HL-60/S4 (cell line): Measurements from ENCODE around the gene S100A2.
"Not testable (repeated sequence)": the region's sequence is repeated elsewhere in the genome, so short reads cannot be mapped to it uniquely, and the experiment has no call there.

Experiments
- in situ Hi-C: fragments of 300-500 bp; cut with MboI; formaldehyde crosslinking; loops from 2 replicates; pipeline ENCODE4 v1.14.3; 2022; ENCODE audit warnings: low sequenced_read_pairs

S100A2 gene

DNA sequence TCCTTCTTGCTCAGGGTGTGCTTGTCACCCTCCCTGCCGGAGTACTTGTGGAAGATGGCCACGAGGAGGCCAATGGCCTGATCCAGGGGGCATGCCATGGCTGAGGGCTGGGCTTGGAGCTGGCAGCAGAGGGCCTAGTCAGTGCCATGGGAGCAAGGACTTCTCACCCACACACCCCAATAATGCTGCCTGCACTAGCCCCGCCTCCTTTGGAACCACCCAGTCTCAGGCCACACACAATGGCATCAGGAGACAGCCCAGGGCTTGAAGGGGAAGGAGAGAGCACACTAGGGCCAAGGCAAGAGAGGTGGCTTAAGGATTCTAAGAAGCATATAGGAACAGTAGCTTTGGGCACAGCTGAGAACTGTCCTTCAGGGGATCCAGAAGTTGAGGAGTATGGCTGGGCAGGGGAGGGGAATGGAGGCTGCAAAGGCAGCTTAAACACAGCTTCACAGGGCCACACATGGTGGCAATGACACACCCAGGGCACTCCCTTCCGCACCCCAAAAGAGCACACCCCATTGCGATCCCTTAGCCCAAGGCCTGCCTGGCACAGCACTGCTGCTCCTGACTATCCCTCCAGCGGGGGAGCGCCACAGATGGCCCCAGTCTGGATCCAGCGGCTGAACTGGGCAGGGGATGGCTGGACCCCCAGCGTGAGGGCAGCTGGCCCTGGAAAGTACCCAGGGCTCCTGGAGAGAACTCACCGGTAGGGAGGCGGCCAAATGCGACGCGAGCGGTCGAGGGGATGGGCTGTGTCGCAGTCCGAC, 30.2 kb downstream of the S100A2 start, which contains the start of gene S100A6:
Gene S100A6 (minus strand): TSS at position 750 of the 770 bp plus-strand sequence. CDS start 652 bp downstream, at position 98.
- in situ Hi-C loops = no loop called here

DNA sequence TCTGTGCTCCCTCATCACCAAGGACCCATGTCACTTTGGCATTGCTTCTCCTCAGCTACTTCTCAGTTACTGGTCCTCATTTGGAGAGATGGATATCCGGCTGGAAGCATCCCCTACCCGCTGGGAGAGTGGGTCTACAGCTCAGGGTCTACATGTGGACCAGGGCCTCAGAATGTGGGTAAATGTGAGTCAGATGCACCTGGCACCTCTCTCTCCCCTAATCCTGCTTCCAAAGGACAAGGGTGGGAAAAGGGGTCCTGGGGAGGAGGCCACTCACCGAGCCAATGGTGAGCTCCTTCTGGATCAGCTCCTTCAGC, 30.8 kb downstream of the S100A2 start:
- in situ Hi-C loops = loop anchor here (5.0 kb wide), 1 partner anchor 32 kb away; the partner anchor contains the start of gene S100A2

DNA sequence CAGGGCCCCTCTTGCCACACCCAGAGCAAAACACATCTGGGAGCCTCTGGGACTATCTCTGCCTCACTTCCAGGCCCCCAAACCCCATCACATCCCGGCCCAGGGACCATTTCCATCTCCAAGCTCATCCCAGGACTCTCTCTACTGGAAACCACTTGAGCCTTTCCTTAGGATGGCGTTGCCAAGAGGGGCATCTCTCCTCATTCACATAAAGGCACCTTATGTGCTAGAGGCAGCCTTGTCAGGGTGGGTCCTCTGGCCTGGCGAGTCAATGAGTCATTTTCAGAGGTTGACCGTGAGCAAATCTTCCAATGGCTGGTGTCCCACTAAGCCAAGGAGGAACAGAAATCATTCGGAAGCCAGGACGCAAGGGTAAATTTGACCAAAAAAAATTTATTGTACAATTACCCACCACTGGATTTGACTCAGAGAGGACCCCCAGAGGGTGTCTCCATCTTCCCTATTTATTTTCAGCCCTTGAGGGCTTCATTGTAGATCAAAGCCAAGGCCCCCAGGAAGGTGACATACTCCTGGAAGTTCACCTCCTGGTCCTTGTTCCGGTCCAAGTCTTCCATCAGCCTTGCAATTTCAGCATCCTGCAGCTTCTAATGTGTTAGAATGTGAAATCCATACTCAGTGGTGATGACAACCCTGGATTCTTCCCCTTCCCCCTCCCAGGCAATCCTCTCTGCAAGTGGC, 31.3 kb downstream of the S100A2 start:
- in situ Hi-C loops = loop anchor here (5.0 kb wide), 1 partner anchor 33 kb away; the partner anchor contains the start of gene S100A2

DNA sequence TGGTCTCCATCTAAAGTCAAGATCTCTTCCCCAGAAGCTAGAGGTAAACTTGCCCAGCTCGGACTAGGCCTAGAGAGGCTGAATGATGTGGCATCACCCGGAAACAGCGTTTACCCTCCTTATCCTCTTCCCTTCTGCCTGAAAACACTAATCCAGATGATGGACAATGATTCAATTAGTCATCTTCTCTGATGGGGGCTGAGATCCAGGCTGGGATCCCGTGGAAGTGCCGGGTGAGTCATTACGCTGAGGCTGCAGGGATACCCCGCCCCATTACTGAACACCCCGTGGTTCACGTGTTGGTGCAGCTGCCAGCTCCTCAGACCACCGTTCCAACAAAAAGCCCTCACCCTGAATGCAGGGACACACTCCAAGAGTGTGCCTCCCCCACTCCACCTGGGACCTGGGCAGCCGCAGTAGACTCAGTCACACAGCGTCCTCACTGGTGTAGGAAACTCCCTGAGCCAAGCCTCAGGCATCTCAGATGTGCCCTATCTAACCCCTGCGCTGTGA, 31.9 kb downstream of the S100A2 start:
- in situ Hi-C loops = loop anchor here (5.0 kb wide), 1 partner anchor 34 kb away; the partner anchor contains the start of gene S100A2

DNA sequence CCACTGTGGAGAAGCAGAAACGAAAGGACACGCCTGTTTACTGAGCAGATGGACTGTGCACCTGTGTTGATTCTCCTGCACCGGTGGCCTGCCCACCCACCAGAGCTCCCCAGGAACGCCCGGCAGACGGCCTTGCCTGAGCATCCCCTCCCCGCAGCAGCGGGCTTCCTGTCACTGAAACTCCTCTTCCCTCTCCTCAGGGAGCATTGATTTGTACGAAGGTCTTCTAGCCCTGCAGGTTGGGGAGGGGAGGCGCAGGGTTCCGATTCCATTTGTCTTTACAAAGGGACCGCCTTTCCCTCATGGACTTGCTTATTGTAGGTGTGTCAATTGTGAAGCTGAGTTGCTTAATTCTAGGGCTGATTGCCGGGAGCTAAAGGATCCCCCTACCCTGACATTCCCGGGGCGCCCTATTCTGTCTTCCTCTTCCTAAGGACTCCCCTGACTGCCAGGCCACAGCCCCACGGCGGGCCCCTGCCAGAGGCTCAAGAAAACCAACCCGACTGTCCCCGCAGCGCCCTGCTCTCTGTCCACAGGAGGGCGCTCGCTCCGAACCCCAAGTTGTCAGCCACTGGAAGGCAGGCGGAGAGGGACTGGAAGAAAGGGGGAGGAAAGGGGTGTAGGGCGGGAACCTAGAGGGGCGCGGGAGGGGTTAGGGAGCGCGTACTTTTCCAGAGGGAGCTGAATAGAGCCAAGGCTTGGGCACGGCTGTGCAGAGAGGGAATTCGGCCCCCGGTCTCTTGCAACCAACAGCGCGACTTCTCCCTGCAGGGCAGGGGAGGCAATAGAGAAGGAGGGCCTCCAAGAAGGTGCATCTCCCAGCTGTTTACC, 32.7 kb downstream of the S100A2 start:
- in situ Hi-C loops = loop anchor here (5.0 kb wide), 1 partner anchor 34 kb away; the partner anchor contains the start of gene S100A2

DNA sequence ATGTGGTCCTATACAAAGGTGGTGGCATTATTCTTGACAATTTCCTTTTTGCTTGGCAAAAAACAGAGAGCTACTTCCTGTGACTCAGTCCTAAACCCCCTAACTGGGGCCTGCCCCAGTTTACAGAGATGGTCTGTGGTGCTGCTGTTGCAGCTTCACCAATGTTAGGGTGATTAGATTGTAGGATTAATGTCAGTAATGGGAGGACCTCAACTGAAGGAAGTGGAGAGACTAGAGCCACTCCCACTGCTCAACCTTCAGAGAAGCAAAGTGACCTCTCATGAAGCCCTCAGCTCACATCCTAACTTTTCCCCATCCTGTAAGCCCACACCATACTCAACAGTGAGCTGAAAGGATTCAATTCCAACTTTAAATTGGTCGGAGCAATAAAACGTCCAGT, 33.5 kb downstream of the S100A2 start:
- in situ Hi-C loops = loop anchor here (5.0 kb wide), 1 partner anchor 35 kb away; the partner anchor contains the start of gene S100A2

DNA sequence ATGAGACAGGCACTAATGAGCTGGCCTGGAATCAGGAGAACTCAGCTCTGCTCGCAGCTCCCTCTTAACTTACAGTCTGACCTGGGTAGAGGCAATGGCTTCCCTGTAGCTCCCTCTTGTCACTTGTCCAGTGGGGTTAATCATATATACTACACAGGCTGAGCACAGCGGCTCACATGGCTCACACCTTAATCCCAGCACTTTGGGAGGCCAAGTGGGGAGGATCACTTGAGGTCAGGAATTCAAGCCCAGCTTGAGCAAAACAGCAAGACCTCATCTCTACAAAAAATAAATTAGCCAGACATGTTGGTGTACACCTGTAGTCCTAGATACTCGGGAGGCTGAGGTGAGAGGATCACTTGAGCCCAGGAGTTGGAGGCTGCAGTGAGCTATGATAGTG, 34.0 kb downstream of the S100A2 start:
- in situ Hi-C loops = loop anchor here (5.0 kb wide), 1 partner anchor 36 kb away; the partner anchor contains the start of gene S100A2

DNA sequence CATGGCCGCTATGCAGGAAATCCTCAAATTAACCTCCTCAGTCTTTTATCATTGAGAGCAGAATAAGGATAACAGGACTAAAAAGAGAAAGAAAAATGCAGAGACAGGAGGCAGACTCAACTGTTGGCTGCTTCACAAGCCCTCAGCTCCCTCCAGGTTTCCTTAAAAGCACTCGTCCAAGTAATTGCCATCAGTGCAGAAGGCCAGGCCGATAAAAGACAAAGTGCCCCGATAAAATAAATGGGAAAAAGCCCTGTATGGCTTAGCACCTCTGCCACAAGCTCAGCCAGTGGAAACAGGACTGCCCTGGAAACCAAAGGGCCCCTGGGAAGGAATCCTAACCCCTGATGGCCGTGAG, 38.0 kb downstream of the S100A2 start:
- in situ Hi-C loops = no loop called here

DNA sequence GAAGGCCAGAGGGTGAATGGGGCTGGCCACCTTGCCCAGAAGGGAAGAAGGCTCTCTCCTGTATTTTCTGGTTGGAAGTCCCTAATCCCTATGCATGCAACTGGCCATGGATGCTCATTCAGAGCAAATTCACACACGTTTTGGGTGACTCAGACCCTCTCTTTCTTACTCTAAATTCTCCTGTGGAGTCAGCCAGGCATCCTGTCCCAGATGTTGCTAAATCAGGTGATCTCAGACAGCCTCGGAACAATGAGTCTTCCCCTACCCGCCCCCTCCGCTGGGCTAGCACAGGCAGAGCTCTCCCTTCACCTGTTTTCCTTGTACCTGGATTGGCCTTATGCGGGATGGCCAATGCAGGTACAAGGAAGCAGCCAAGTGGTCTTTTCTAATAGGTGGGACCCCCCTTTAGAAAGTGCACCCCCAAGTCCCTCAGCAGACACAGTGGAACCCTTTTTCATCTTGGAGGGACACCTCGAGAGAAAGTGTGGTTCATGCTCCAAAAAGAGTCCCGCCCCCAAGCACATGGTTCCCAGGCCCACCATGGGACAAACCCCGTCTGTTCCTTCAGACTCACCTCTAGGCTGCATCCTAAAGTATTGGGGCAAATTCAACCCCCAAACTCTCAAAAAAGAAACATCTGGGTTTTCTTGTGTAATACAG, 38.5 kb downstream of the S100A2 start:
- in situ Hi-C loops = no loop called here

DNA sequence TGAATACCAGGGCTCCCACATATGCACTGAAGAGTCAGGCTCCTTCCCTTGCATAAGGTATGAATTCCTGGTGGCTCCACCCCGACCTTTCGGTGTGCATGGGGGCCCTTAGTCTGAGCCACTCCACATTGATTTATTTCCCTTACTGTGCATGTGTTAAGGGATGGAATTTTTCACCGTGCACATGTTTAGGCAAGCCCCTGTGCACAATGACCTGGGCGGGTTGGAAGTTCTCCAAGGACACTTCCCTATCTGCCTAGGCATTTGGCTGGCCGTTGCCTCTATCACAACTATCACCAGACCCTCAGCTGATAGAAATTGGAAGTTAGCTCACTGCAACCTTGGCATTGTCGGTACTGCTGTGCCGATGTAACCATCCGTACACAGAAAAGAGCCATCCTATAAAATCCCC, 39.5 kb downstream of the S100A2 start:
- in situ Hi-C loops = no loop called here

DNA sequence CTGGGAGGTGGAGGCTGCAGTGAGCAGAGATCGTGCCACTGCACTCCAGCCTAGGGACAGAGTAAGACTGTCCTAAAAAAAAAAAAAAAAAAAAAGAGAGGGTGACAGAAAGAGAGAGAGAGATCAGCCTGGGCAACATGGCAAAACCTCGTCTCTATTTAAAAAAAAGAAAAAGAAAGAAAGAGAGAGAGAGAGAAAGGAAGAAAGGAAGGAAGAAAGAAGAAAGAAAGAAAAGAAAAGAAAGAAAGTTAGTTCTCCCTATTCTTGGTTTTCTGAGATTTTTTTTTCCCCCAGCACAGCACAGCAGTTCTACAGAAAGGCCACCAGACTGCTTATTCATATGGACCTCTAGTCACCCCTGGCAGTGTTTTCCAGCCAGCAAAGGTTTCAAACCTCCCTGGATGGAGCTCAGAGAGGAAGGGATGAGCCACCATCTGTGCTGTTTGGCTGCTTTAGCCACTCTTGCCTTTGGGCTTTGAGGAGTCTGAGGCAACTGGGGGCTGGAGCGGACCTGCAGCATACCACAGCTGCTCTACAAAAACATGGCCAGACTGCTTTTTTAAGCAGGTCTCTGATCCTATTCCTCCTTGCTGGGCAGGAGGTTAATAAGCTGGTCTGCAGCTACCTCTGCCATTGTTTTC, 40.4 kb downstream of the S100A2 start:
- in situ Hi-C loops = no loop called here

DNA sequence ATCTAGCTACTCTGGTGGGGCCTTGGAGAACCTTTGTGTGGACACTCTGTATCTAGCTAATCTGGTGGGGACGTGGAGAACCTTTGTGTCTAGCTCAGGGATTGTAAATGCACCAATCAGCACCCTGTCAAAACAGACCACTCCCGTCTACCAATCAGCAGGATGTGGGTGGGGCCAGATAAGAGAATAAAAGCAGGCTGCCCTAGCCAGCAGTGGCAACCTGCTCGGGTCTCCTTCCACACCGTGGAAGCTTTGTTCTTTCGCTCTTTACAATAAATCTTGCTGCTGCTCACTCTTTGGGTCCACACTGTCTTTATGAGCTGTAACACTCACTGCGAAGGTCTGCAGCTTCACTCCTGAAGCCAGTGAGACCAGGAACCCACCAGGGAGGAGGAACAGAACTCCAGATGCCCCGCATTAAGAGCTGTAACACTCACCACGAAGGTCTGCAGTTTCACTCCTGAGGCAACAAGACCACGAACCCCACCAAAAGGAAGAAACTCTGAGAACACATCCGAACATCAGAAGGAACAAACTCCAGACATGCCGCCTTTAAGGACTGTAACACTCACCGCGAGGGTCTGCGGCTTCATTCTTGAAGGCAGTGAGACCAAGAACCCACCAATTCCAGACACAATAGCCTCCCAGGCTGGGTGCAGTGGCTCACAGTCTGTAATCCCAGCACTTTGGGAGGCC, 43.1 kb downstream of the S100A2 start:
- in situ Hi-C loops = not testable (repeated sequence)

DNA sequence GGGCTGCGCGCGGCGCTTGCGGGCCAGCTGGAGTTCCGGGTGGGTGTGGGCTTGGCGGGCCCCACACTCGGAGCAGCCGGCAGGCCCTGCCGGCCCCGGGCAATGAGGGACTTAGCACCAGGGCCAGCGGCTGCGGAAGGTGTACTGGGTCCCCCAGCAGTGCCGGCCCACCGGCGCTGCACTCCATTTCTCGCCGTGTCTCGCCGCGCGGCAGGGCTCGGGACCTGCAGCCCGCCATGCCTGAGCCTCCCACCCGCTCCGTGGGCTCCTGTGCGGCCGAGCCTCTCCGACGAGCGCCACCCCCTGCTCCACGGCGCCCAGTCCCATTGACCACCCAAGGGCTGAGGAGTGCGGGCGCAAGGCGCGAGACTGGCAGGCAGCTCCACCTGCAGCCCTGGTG, 43.8 kb downstream of the S100A2 start:
- in situ Hi-C loops = not testable (repeated sequence)

DNA sequence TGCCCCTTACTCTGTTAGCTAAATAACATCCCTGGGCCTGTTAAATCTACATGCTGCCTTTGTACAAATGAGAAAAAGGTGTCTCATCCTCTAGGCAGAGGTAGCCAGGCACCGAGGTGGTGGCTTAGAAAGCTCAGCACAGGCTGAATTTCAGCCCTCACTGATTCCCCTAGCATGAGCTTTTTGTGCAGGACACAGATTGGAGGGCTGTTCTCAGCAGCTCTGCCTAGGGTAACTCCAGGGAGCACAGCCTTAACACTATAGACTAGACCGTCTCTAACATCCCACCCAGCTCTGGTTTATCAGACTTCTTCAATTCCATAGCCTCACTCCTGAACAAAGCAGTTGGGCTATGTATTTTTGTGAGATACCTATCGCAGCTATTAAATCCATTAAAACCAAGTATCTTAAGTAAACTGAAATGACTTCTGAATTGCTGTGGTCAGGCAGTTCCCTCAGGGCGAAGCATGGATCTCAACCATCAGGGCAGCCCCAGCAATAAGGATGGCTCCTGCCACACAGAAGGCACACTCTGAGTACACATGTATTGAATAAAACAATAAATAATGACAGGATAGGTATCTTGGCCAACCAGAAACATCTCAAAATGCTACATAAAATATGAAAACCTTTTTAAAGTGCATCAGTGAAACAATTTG, 44.7 kb downstream of the S100A2 start:
- in situ Hi-C loops = no loop called here

DNA sequence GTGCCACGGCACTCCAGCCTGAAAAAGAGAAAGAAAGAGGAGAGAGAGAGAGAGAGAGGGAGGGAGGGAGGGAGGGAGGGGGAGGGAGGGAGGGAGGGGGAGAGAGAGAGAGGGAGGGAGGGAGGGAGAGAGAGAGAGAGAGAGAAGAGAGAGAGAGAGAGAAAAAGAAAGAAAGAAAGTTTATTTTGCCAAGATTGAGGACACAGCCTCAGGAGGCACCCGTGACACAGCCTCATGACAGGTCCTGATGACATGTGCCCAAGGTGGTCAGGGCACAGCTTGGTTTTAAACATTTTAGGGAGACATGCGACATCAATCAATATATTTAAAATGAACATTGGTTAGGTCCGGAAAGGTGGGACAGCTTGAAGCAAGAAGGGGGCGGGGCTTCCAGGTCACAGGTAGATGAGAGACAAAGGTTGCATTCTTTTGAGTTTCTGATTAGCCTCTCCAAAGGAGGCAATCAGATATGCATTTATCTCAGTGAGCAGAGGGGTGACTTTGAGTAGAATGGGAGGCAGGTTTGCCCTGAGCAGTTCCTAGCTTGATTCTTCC, 45.4 kb downstream of the S100A2 start:
- in situ Hi-C loops = not testable (repeated sequence)

DNA sequence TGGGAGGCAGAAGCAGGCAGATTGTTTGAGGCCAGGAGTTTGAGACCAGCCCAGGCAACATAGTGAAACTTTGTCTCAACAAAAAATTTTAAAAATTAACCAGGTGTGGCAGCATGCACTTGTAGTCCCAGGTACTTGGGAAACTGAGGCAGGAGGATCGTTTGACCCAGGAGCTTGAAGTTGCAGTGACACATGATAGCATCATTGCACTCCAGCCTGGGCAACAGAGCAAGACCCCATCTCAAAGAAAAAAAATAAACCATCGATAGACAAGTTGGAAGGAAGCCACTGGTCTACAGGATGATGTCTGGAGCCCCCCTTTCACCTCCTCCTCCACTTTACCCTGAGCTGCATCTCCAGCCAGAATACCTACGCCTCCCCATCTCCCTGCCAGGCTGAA, 46.4 kb downstream of the S100A2 start:
- in situ Hi-C loops = loop anchor here (10.0 kb wide), 2 partner anchors 46 to 466 kb away; partner anchors contain the start of genes RAB13 and S100A2

DNA sequence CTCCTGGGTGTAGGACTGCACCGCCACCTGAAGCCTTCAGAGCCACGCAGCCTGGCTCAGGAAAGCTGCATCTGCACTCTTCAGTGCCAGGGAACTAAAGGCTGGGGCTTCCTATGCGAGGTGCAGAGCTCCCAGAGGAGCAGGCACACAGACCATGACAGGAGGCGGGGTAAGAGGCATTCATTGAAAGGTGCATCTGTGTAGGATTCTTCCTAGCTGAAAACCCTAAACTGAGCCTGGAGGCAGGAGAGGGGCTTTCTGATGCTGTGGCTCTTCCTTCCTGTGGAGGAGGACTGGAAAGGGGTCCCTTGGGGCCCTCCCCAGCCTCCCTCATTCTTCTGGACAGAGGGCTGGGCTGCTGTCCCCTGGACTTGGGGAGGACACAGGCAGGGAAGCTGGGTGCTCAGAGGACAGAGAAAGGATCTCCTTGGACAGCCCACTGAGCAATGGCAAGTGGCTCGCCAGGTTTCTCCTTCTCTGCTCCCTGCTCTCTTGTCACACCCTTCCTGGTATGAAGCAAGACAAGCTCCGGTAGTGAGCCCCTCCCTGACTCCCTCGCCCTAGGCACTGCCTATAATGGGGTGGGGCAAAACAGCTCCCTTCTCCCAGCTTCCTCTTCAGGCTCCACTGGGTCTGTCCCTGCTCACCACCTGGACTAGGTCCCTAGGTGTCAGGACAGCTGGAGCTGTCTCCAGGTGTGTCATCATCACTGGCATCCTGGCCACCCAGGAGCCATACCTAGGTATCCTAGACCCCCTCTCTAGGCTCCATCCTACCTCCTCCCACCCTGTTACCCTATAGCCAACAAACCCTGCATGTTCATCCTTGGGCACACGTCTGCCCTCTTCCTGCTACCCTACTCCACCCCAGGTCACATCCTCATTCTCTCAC, 49.9 kb downstream of the S100A2 start:
- in situ Hi-C loops = loop anchor here (10.0 kb wide), 2 partner anchors 49 to 469 kb away; partner anchors contain the start of genes RAB13 and S100A2
